H9 (cell line): ENCODE measurements around the gene TMEM51. TPM values are rescaled to one million over a fixed set of nuclear protein-coding genes. Genes with fewer than 3 reads are reported as not detected.

Experiments
- DNase-seq: peaks from one replicate; pipeline ENCODE4 v3.0.0-alpha.2; 2017
- H2AFZ ChIP-seq: one replicate; pipeline ENCODE4 v1.6.1; 2013; ENCODE audit warnings: mild to moderate bottlenecking, low read length, control low read depth, moderate library complexity
- H2AK5ac ChIP-seq: 2 replicates; pipeline ENCODE4 v1.6.1; 2013; ENCODE audit warnings: low read length, control low read depth, mixed read lengths; ENCODE audit not compliant: insufficient read length
- H2BK120ac ChIP-seq: one replicate; pipeline ENCODE4 v1.6.1; 2013; ENCODE audit warnings: low read depth, mild to moderate bottlenecking, low read length, control low read depth, inconsistent platforms; ENCODE audit not compliant: poor library complexity, severe bottlenecking
- H2BK12ac ChIP-seq: 2 replicates; pipeline ENCODE4 v1.6.1; 2013; ENCODE audit warnings: low read length, control low read depth, mixed read lengths, low read depth; ENCODE audit not compliant: insufficient read length
- H2BK15ac ChIP-seq: 2 replicates; pipeline ENCODE4 v1.6.1; 2013; ENCODE audit warnings: low read depth, low read length, control low read depth
- H2BK20ac ChIP-seq: one replicate; pipeline ENCODE4 v1.6.1; 2013; ENCODE audit warnings: low read depth, mild to moderate bottlenecking, low read length, control low read depth, inconsistent platforms; ENCODE audit not compliant: poor library complexity, severe bottlenecking
- H2BK5ac ChIP-seq: 2 replicates; pipeline ENCODE4 v1.6.1; 2013; ENCODE audit warnings: low read length, control low read depth, mixed read lengths; ENCODE audit not compliant: insufficient read length
- H3K14ac ChIP-seq: 2 replicates; pipeline ENCODE4 v1.6.1; 2013; ENCODE audit warnings: low read length, control low read depth; ENCODE audit not compliant: insufficient read depth
- H3K18ac ChIP-seq: 2 replicates; pipeline ENCODE4 v1.6.1; 2013; ENCODE audit warnings: low read depth, mild to moderate bottlenecking, mixed read lengths, low read length, control low read depth; ENCODE audit not compliant: insufficient read length
- H3K23ac ChIP-seq: 2 replicates; pipeline ENCODE4 v1.6.1; 2013; ENCODE audit warnings: low read length, control low read depth, mixed read lengths, low read depth; ENCODE audit not compliant: insufficient read length
- H3K23me2 ChIP-seq: 2 replicates; pipeline ENCODE4 v1.6.1; 2013; ENCODE audit warnings: low read depth, mild to moderate bottlenecking, mixed read lengths, low read length, control low read depth; ENCODE audit not compliant: insufficient read length, poor library complexity, severe bottlenecking
- H3K27ac ChIP-seq: 2 replicates; pipeline ENCODE4 v1.5.1; 2013; ENCODE audit warnings: low read length, control low read depth, mixed read lengths, low read depth; ENCODE audit not compliant: insufficient read length
- H3K27me3 ChIP-seq: 2 replicates; pipeline ENCODE4 v1.6.1; 2013; ENCODE audit warnings: low read length, control low read depth, inconsistent platforms; ENCODE audit not compliant: insufficient read depth
- H3K4ac ChIP-seq: 2 replicates; pipeline ENCODE4 v1.6.1; 2013; ENCODE audit warnings: low read depth, mild to moderate bottlenecking, control low read depth, inconsistent platforms, low read length, moderate library complexity
- H3K4me1 ChIP-seq: 2 replicates; pipeline ENCODE4 v1.6.1; 2013; ENCODE audit warnings: low read length, control low read depth, inconsistent platforms; ENCODE audit not compliant: insufficient read depth
- H3K4me2 ChIP-seq: 2 replicates; pipeline ENCODE4 v1.6.1; 2013; ENCODE audit warnings: low read length, control low read depth, mixed read lengths; ENCODE audit not compliant: insufficient read length, insufficient read depth
- H3K56ac ChIP-seq: 2 replicates; pipeline ENCODE4 v1.6.1; 2013; ENCODE audit warnings: low read depth, mild to moderate bottlenecking, mixed read lengths, low read length, control low read depth; ENCODE audit not compliant: insufficient read length
- H3K79me1 ChIP-seq: 2 replicates; pipeline ENCODE4 v1.6.1; 2013; ENCODE audit warnings: low read depth, mild to moderate bottlenecking, moderate library complexity, low read length, control low read depth, inconsistent platforms; ENCODE audit not compliant: insufficient read depth, poor library complexity, severe bottlenecking
- H3K79me2 ChIP-seq: 2 replicates; pipeline ENCODE4 v1.6.1; 2013; ENCODE audit warnings: low read length, control low read depth, inconsistent platforms; ENCODE audit not compliant: insufficient read depth
- H3K9ac ChIP-seq: 2 replicates; pipeline ENCODE4 v1.6.1; 2013; ENCODE audit warnings: low read length, control low read depth, mixed read lengths; ENCODE audit not compliant: insufficient read length; ENCODE audit errors: extremely low read depth
- H3K9me3 ChIP-seq: one replicate; pipeline ENCODE4 v1.6.1; 2013; ENCODE audit warnings: low read depth, low read length, inconsistent platforms; ENCODE audit not compliant: control insufficient read depth
- H3T11ph ChIP-seq: one replicate; pipeline ENCODE4 v1.6.1; 2013; ENCODE audit warnings: mild to moderate bottlenecking, low read length, control low read depth, inconsistent platforms
- H4K20me1 ChIP-seq: one replicate; pipeline ENCODE4 v1.6.1; 2013; ENCODE audit not compliant: control insufficient read depth, insufficient read length, insufficient read depth
- H4K5ac ChIP-seq: 2 replicates; pipeline ENCODE4 v1.6.1; 2013; ENCODE audit warnings: low read depth, mild to moderate bottlenecking, mixed read lengths, low read length, control low read depth; ENCODE audit not compliant: insufficient read length
- H4K8ac ChIP-seq: replicated peaks from 2 replicates; pipeline ENCODE4 v1.6.1; 2013; ENCODE audit warnings: low read length, control low read depth, mixed read lengths, low read depth; ENCODE audit not compliant: insufficient read length
- H4K91ac ChIP-seq: 2 replicates; pipeline ENCODE4 v1.6.1; 2013; ENCODE audit warnings: low read depth, mild to moderate bottlenecking, moderate library complexity, mixed read lengths, low read length, control low read depth; ENCODE audit not compliant: insufficient read length
- H3K27ac Mint-ChIP-seq, 3 experiments: 2 replicates in 2 of 3; 3 replicates in 1 of 3; pipeline ENCODE4 v1.8.0; 2020 to 2021; ENCODE audit warnings: mixed read lengths in 3 of 3, mild to moderate bottlenecking in 1 of 3, moderate library complexity in 1 of 3
- H3K27me3 Mint-ChIP-seq: 2 replicates; pipeline ENCODE4 v1.8.0; 2021; ENCODE audit warnings: low read depth, mild to moderate bottlenecking, moderate library complexity, mixed read lengths
- H3K36me3 Mint-ChIP-seq, 3 experiments: 2 replicates in 2 of 3; 3 replicates in 1 of 3; pipeline ENCODE4 v1.8.0; 2020 to 2021; ENCODE audit warnings: low read depth in 3 of 3, mixed read lengths in 3 of 3; ENCODE audit not compliant: insufficient read depth in 1 of 3
- H3K4me1 Mint-ChIP-seq, 2 experiments: 2 replicates each; pipeline ENCODE4 v1.8.0; 2020; ENCODE audit warnings: mixed read lengths in 2 of 2
- H3K4me3 Mint-ChIP-seq, 2 experiments: 2 replicates in 1 of 2; 3 replicates in 1 of 2; pipeline ENCODE4 v1.8.0; 2020 to 2021; ENCODE audit warnings: mild to moderate bottlenecking in 2 of 2, mixed read lengths in 2 of 2, moderate library complexity in 1 of 2
- H3K9me3 Mint-ChIP-seq, 2 experiments: 2 replicates in 1 of 2; 3 replicates in 1 of 2; pipeline ENCODE4 v1.8.0; 2020; ENCODE audit warnings: mild to moderate bottlenecking in 2 of 2, mixed read lengths in 2 of 2, moderate library complexity in 1 of 2
- CTCF ChIP-seq: fragments of 200-600 bp; sonication (generic); conservative IDR thresholded peaks from 3 replicates; pipeline ENCODE4 v1.8.0; 2021; ENCODE audit warnings: antibody characterized with exemption, mild to moderate bottlenecking
- WGBS: extraction: QIAGEN DNeasy Blood & Tissue Kit; methylation state at CpG from one replicate; pipeline ENCODE4 v1.1.7; 2013; ENCODE audit warnings: missing lambda C conversion rate, low lambda C conversion rate, mixed read lengths; ENCODE audit not compliant: insufficient read length; ENCODE audit errors: extremely low coverage; 5-methylcytosine and 5-hydroxymethylcytosine counted together
- total RNA-seq: library from RNA; stranded (reverse); gene quantifications from 2 replicates; pipeline ENCODE4 v1.2.1, GENCODE V29; 2021

The TMEM51 gene
- total RNA-seq, 1 experiment from 2014 or later = 4.6 TPM

DNA sequence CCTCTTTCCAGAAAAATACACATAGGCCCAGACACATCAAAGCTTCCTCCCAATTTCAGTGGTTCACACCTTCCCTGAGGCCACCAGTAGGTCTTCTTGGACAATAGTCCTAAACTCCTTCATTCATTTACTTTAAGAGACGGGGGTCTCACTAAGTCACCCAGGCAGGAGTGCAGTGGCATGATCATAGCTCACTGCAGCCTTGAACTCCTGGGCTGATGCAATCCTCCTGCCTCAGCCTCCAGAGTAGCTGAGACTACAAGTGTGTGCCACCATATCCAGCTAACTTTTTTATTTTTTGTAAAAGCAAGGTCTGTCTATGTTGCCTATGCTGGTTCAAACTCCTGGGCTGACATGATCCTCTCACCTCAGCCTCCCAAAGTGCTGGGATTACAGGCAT is 85.2 kb downstream of the TMEM51 start:
- Histone ChIP-seq H3K79me1 (no peaks in the 10 kb centered on the region), H4K20me1 (no peaks in the 10 kb centered on the region), H2AK5ac (no peak overlapping the region), H2AFZ (no peak overlapping the region), H3K27me3 (no peaks in the 10 kb centered on the region), H3K9me3 (no peaks in the 10 kb centered on the region), H2BK12ac (no peak overlapping the region), H2BK120ac (no peak overlapping the region), H4K8ac (no peak overlapping the region), H4K91ac (no peak overlapping the region), H3K56ac (no peak overlapping the region), H3K9ac (no peak overlapping the region), H2BK15ac (no peak overlapping the region), H3K18ac (no peak overlapping the region), H2BK20ac (no peak overlapping the region), H4K5ac (no peak overlapping the region), H2BK5ac (no peak overlapping the region), H3K27ac (no peak overlapping the region), H3K79me2 (no peaks in the 10 kb centered on the region), H3K23me2 (no peaks in the 10 kb centered on the region), H3K4ac (no peak overlapping the region), H3T11ph (no peak overlapping the region), H3K4me2 (no peak overlapping the region), H3K14ac (no peak overlapping the region), H3K4me1 (peaks cover 5% of the 10 kb centered on the region; the same call in 1 of the 2 replicates), H3K23ac (no peak overlapping the region)
- TF ChIP-seq CTCF = no peak
- Mint-ChIP-seq H3K27ac (no peak overlapping the region; a peak in 1 of 7 replicates), H3K4me3 (no peak overlapping the region), H3K36me3 (no peaks in the 10 kb centered on the region), H3K27me3 (peaks cover 14% of the 10 kb centered on the region), H3K4me1 (peaks cover 18% of the 10 kb centered on the region in 2 experiments), H3K9me3 (no peaks in the 10 kb centered on the region)
- no CpG with 5 or more reads among the region's 1 CpG for WGBS
- DNase-seq = no peak
